Osteocyte (in vitro differentiated cells): ENCODE data around the gene CACNA2D2. TPM values are rescaled to one million over a fixed set of nuclear protein-coding genes. Genes with fewer than 3 reads are reported as not detected.

ENCODE experiments used
- DNase-seq: peaks from one replicate; pipeline ENCODE4 v3.0.0; 2021; ENCODE audit warnings: mixed read lengths; ENCODE audit not compliant: unreplicated experiment; ENCODE audit errors: extremely low spot score
- H3K27ac Mint-ChIP-seq: one replicate; pipeline ENCODE4 v1.8.0; 2021; ENCODE audit warnings: mild to moderate bottlenecking, mixed read lengths; ENCODE audit not compliant: unreplicated experiment
- H3K27me3 Mint-ChIP-seq: one replicate; pipeline ENCODE4 v1.8.0; 2021; ENCODE audit warnings: mixed read lengths; ENCODE audit not compliant: unreplicated experiment
- H3K36me3 Mint-ChIP-seq: one replicate; pipeline ENCODE4 v1.8.0; 2021; ENCODE audit warnings: mixed read lengths; ENCODE audit not compliant: unreplicated experiment
- H3K4me1 Mint-ChIP-seq: one replicate; pipeline ENCODE4 v1.8.0; 2021; ENCODE audit warnings: mixed read lengths; ENCODE audit not compliant: unreplicated experiment
- H3K4me3 Mint-ChIP-seq: one replicate; pipeline ENCODE4 v1.8.0; 2021; ENCODE audit warnings: mild to moderate bottlenecking, moderate library complexity, mixed read lengths; ENCODE audit not compliant: unreplicated experiment
- H3K9me3 Mint-ChIP-seq: one replicate; pipeline ENCODE4 v1.8.0; 2021; ENCODE audit warnings: mixed read lengths; ENCODE audit not compliant: unreplicated experiment
- total RNA-seq: library from RNA; stranded (reverse); gene quantifications from 2 replicates; pipeline ENCODE4 v1.2.1, GENCODE V29; 2021
- TF ChIP-seq, protein P1 (sequence below): fragments of 200-600 bp; sonication (generic); IDR thresholded peaks from 2 replicates; pipeline ENCODE4 v1.5.0; 2021; ENCODE audit warnings: antibody characterized with exemption, mild to moderate bottlenecking, moderate library complexity

The CACNA2D2 gene
- total RNA-seq, 1 donor from 2014 or later: 0.27 TPM

DNA sequence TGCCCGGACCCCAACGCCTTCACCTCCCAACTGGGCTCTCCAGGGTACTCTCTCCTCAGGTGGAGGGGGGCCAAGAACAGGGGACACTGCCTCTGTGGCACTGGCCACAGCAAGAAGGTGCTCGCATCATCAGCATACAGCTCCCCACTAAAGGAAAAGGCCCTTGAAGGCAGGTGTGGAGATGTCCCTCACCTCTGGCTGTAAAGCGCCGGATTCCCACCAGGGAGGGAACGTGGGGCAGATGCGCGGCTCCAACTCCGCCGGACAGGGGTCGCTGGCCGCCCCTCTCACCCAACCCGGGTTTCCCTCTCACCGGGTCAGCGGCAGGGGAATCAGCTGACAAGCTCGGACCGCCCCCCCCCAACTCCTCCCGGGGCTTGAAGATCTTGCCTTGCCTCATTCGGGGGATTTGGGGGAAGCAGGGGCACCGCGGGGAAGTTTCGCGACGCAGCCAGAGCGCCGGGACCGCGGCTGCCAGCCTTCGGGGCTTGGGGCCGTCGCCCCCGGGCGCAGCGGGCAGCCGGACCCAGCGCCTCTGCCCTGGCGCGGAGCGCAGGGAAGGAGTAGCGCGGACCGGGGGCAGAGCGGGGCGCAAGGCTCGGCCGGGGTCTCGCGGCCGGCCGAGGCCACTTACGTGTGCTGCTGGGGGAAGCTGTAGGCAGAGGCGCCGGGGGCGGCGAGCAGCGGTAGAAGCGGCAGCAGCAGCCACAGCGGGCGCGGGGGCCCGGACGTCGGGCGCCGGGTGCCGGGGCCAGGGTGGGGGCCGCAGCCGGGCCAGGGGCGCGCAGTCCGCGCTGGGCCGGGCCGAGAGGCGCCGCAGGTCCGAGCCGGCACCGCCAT, 630 bp downstream of the CACNA2D2 start:
- Mint-ChIP-seq H3K4me1 (peaks cover 4% of the 10 kb centered on the region), H3K27ac (no peak overlapping the region), H3K36me3 (no peaks in the 10 kb centered on the region), H3K27me3 (peaks cover 58% of the 10 kb centered on the region), H3K9me3 (no peaks in the 10 kb centered on the region), H3K4me3 (peak overlapping the region; percentile 38)
- TF ChIP-seq, protein P1, sequence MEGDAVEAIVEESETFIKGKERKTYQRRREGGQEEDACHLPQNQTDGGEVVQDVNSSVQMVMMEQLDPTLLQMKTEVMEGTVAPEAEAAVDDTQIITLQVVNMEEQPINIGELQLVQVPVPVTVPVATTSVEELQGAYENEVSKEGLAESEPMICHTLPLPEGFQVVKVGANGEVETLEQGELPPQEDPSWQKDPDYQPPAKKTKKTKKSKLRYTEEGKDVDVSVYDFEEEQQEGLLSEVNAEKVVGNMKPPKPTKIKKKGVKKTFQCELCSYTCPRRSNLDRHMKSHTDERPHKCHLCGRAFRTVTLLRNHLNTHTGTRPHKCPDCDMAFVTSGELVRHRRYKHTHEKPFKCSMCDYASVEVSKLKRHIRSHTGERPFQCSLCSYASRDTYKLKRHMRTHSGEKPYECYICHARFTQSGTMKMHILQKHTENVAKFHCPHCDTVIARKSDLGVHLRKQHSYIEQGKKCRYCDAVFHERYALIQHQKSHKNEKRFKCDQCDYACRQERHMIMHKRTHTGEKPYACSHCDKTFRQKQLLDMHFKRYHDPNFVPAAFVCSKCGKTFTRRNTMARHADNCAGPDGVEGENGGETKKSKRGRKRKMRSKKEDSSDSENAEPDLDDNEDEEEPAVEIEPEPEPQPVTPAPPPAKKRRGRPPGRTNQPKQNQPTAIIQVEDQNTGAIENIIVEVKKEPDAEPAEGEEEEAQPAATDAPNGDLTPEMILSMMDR: no peak
- DNase-seq: no peak

DNA sequence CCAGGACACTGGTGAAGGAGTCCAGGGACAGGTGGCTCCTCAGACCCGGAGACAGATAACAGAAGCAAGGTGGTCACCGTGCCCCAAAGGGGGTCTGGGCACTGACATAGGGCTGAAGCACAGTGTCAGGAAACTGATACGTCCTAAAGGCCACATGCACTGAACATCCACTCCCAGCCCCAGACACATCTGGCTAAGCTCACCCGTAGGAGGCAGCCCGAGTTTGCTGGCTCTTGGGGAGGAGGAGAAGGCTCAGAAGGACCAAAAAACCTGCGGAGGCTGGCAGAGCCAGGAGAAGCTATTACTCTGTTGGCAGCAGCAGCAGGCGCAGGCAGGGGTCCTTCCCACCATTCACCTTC, 1.2 kb downstream of the CACNA2D2 start:
- DNase-seq: no peak

DNA sequence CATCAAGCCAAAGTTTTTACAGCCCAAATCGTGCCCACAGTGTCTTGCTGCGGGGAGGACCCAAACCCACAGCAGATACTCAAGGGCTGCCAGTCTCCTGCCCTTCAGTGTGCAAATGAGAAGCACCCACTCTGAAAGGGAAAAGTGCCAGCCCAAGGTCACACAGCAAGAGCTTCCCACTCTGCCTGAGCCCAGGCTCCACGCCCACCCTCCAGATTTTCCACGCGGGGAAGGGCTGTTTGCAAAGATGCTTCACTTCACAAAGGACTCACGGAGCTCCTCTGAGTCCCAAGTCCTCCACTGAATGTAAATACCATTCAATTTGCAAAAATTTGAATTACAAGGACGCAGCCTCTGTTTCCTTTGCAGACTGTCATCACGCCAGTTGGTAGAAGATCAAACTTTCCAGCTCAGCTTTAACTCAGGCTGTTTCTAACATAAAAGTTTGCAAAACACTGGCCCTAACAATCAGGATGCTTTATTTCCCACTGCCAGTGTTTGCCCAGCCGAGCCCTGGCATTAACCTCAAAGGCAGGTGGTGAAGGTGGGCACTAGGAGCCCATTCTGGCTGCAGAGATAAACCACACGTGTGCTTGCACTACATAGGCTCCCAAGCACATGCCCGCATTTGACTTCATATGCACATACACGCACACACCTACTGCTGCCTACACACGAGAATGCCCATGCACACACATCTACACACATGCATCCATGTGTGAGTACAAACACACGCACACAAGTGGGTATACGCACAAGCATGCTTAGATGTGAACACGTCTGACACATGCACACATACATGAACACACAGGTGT, 7.6 kb downstream of the CACNA2D2 start:
- Mint-ChIP-seq H3K9me3 (no peaks in the 10 kb centered on the region), H3K27ac (no peak overlapping the region), H3K27me3 (peaks cover 31% of the 10 kb centered on the region), H3K4me3 (no peak overlapping the region), H3K4me1 (no peaks in the 10 kb centered on the region), H3K36me3 (no peaks in the 10 kb centered on the region)
- no peak for DNase-seq
- TF ChIP-seq, protein P1: no peak

More for the DNA sequence above, 1.2 kb downstream of the CACNA2D2 start:
- no peak overlapping the region for H3K4me3 Mint-ChIP-seq
- H3K9me3 Mint-ChIP-seq: no peaks in the 10 kb centered on the region
- peaks cover 4% of the 10 kb centered on the region for H3K4me1 Mint-ChIP-seq
- H3K36me3 Mint-ChIP-seq: no peaks in the 10 kb centered on the region
- H3K27me3 Mint-ChIP-seq: peaks cover 61% of the 10 kb centered on the region
- no peak overlapping the region for H3K27ac Mint-ChIP-seq
- TF ChIP-seq, protein P1: no peak

DNA sequence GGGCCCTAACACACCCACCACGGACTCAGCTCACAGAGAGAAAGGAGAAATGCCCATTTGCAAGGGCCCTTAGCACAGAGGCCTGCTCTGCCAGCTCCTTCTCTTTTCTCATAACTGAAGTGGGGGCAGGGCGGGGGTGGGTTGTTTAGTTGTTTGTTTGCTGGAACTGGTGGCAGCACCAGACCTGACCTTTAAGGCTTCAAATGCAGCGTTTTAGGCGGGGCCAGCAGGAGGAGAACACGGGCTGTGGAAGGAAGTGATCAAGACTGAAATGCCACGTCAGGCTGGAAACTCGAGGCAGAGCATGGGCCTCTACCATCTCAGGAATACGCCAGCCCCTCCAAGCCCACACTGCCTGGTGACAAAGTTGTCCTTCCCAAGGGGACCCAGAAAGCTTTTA, 9.3 kb downstream of the CACNA2D2 start:
- no peaks in the 10 kb centered on the region for H3K9me3 Mint-ChIP-seq
- H3K27ac Mint-ChIP-seq: no peak overlapping the region
- H3K4me1 Mint-ChIP-seq: no peaks in the 10 kb centered on the region
- H3K36me3 Mint-ChIP-seq: no peaks in the 10 kb centered on the region
- no peak for DNase-seq
- TF ChIP-seq, protein P1: no peak
- H3K27me3 Mint-ChIP-seq: peaks cover 17% of the 10 kb centered on the region
- H3K4me3 Mint-ChIP-seq: no peak overlapping the region

DNA sequence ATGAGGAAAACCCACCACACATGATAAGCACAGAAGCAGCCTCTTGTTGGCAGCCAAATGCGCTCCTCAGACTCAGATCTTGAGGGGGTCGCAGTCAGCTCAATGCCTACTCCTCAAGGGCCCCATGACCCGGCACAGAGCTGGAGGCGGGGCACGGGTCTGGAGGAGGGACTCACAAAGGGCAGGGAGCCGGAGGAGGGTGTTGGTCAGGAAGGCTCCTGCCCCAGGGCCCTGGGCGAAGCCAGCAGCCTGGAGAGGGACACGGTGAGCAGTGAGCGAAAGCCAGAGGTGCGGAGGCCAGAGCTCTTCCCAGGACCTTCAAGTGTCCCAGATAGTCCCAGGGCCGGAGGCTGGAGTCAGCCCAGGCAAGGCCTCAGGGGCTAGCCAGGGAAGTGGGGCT, 9.8 kb downstream of the CACNA2D2 start:
- H3K36me3 Mint-ChIP-seq: no peaks in the 10 kb centered on the region
- H3K27ac Mint-ChIP-seq: no peak overlapping the region
- TF ChIP-seq, protein P1: no peak

More for the DNA sequence above, 9.8 kb downstream of the CACNA2D2 start:
- no peaks in the 10 kb centered on the region for H3K9me3 Mint-ChIP-seq
- H3K4me3 Mint-ChIP-seq: no peak overlapping the region
- DNase-seq: no peak
- H3K27me3 Mint-ChIP-seq: peaks cover 14% of the 10 kb centered on the region
- H3K4me1 Mint-ChIP-seq: no peaks in the 10 kb centered on the region
